ENCODE measurements around the gene DNAH3.
"Not testable (repeated sequence)": the region's sequence is repeated elsewhere in the genome, so short reads cannot be mapped to it uniquely, and the experiment has no call there.

The DNAH3 gene

GRCh38 chr16:21166561-21166961 lies 15.9 kb upstream of the DNAH3 start:
- DNase-seq, result no peak

- DNase-seq, result no peak
Measured at GRCh38 chr16:21164521-21165168, 14.0 kb upstream of the DNAH3 start.

GRCh38 chr16:21163576-21163975 lies 12.9 kb upstream of the DNAH3 start:
- DNase-seq, result no peak

- no peak for DNase-seq
Measured at GRCh38 chr16:21162661-21163151, 12.1 kb upstream of the DNAH3 start.

- DNase-seq, result no peak
Measured at GRCh38 chr16:21161211-21161610, 10.6 kb upstream of the DNAH3 start.

- no peak for DNase-seq
Measured at GRCh38 chr16:21160276-21160675, 9.6 kb upstream of the DNAH3 start.

GRCh38 chr16:21159281-21159951 lies 8.8 kb upstream of the DNAH3 start:
- DNase-seq, result no peak

- no peak for DNase-seq
Measured at GRCh38 chr16:21158208-21159110, 7.8 kb upstream of the DNAH3 start, which contains the start of gene LDAF1. Gene LDAF1 (plus strand): TSS chr16:21158674. CDS start chr16:21161183, 2,509 bp downstream.

GRCh38 chr16:21157632-21158031 lies 7.0 kb upstream of the DNAH3 start:
- no peak for DNase-seq

- peak; percentile 12 for DNase-seq
Measured at GRCh38 chr16:21156767-21157467, 6.3 kb upstream of the DNAH3 start.

GRCh38 chr16:21156011-21156410 lies 5.4 kb upstream of the DNAH3 start:
- DNase-seq, result not testable (repeated sequence)

GRCh38 chr16:21153124-21153729 lies 2.6 kb upstream of the DNAH3 start:
- not testable (repeated sequence) for DNase-seq

- not testable (repeated sequence) for DNase-seq
Measured at GRCh38 chr16:21152160-21153030, 1.7 kb upstream of the DNAH3 start.

- no peak for DNase-seq
Measured at GRCh38 chr16:21145738-21146137, 4.9 kb downstream of the DNAH3 start.

GRCh38 chr16:21134053-21134452 lies 16.6 kb downstream of the DNAH3 start:
- no peak for DNase-seq

- no peak for DNase-seq
Measured at GRCh38 chr16:21130811-21131210, 19.8 kb downstream of the DNAH3 start.

- DNase-seq, result no peak
Measured at GRCh38 chr16:21128991-21129390, 21.7 kb downstream of the DNAH3 start.

- DNase-seq, result no peak
Measured at GRCh38 chr16:21126518-21126917, 24.1 kb downstream of the DNAH3 start.

- no peak for DNase-seq
Measured at GRCh38 chr16:21125191-21125590, 25.5 kb downstream of the DNAH3 start.

- DNase-seq, result no peak
Measured at GRCh38 chr16:21120976-21121520, 29.6 kb downstream of the DNAH3 start.

GRCh38 chr16:21117567-21117966 lies 33.1 kb downstream of the DNAH3 start:
- no peak for DNase-seq
